H9 (cell line): ENCODE measurements around the gene HIP1R. TPM values are rescaled to one million over a fixed set of nuclear protein-coding genes. Genes with fewer than 3 reads are reported as not detected.

Experiments used
- DNase-seq: peaks from one replicate; pipeline ENCODE4 v3.0.0-alpha.2; 2017
- H2AFZ ChIP-seq: one replicate; pipeline ENCODE4 v1.6.1; 2013; ENCODE audit warnings: mild to moderate bottlenecking, low read length, control low read depth, moderate library complexity
- H2AK5ac ChIP-seq: 2 replicates; pipeline ENCODE4 v1.6.1; 2013; ENCODE audit warnings: low read length, control low read depth, mixed read lengths; ENCODE audit not compliant: insufficient read length
- H2BK120ac ChIP-seq: one replicate; pipeline ENCODE4 v1.6.1; 2013; ENCODE audit warnings: low read depth, mild to moderate bottlenecking, low read length, control low read depth, inconsistent platforms; ENCODE audit not compliant: poor library complexity, severe bottlenecking
- H2BK12ac ChIP-seq: 2 replicates; pipeline ENCODE4 v1.6.1; 2013; ENCODE audit warnings: low read length, control low read depth, mixed read lengths, low read depth; ENCODE audit not compliant: insufficient read length
- H2BK15ac ChIP-seq: 2 replicates; pipeline ENCODE4 v1.6.1; 2013; ENCODE audit warnings: low read depth, low read length, control low read depth
- H2BK20ac ChIP-seq: one replicate; pipeline ENCODE4 v1.6.1; 2013; ENCODE audit warnings: low read depth, mild to moderate bottlenecking, low read length, control low read depth, inconsistent platforms; ENCODE audit not compliant: poor library complexity, severe bottlenecking
- H2BK5ac ChIP-seq: 2 replicates; pipeline ENCODE4 v1.6.1; 2013; ENCODE audit warnings: low read length, control low read depth, mixed read lengths; ENCODE audit not compliant: insufficient read length
- H3K14ac ChIP-seq: 2 replicates; pipeline ENCODE4 v1.6.1; 2013; ENCODE audit warnings: low read length, control low read depth; ENCODE audit not compliant: insufficient read depth
- H3K18ac ChIP-seq: 2 replicates; pipeline ENCODE4 v1.6.1; 2013; ENCODE audit warnings: low read depth, mild to moderate bottlenecking, mixed read lengths, low read length, control low read depth; ENCODE audit not compliant: insufficient read length
- H3K23ac ChIP-seq: 2 replicates; pipeline ENCODE4 v1.6.1; 2013; ENCODE audit warnings: low read length, control low read depth, mixed read lengths, low read depth; ENCODE audit not compliant: insufficient read length
- H3K23me2 ChIP-seq: 2 replicates; pipeline ENCODE4 v1.6.1; 2013; ENCODE audit warnings: low read depth, mild to moderate bottlenecking, mixed read lengths, low read length, control low read depth; ENCODE audit not compliant: insufficient read length, poor library complexity, severe bottlenecking
- H3K27ac ChIP-seq: 2 replicates; pipeline ENCODE4 v1.5.1; 2013; ENCODE audit warnings: low read length, control low read depth, mixed read lengths, low read depth; ENCODE audit not compliant: insufficient read length
- H3K27me3 ChIP-seq: 2 replicates; pipeline ENCODE4 v1.6.1; 2013; ENCODE audit warnings: low read length, control low read depth, inconsistent platforms; ENCODE audit not compliant: insufficient read depth
- H3K4ac ChIP-seq: 2 replicates; pipeline ENCODE4 v1.6.1; 2013; ENCODE audit warnings: low read depth, mild to moderate bottlenecking, control low read depth, inconsistent platforms, low read length, moderate library complexity
- H3K4me1 ChIP-seq: 2 replicates; pipeline ENCODE4 v1.6.1; 2013; ENCODE audit warnings: low read length, control low read depth, inconsistent platforms; ENCODE audit not compliant: insufficient read depth
- H3K4me2 ChIP-seq: 2 replicates; pipeline ENCODE4 v1.6.1; 2013; ENCODE audit warnings: low read length, control low read depth, mixed read lengths; ENCODE audit not compliant: insufficient read length, insufficient read depth
- H3K56ac ChIP-seq: 2 replicates; pipeline ENCODE4 v1.6.1; 2013; ENCODE audit warnings: low read depth, mild to moderate bottlenecking, mixed read lengths, low read length, control low read depth; ENCODE audit not compliant: insufficient read length
- H3K79me1 ChIP-seq: 2 replicates; pipeline ENCODE4 v1.6.1; 2013; ENCODE audit warnings: low read depth, mild to moderate bottlenecking, moderate library complexity, low read length, control low read depth, inconsistent platforms; ENCODE audit not compliant: insufficient read depth, poor library complexity, severe bottlenecking
- H3K79me2 ChIP-seq: 2 replicates; pipeline ENCODE4 v1.6.1; 2013; ENCODE audit warnings: low read length, control low read depth, inconsistent platforms; ENCODE audit not compliant: insufficient read depth
- H3K9ac ChIP-seq: 2 replicates; pipeline ENCODE4 v1.6.1; 2013; ENCODE audit warnings: low read length, control low read depth, mixed read lengths; ENCODE audit not compliant: insufficient read length; ENCODE audit errors: extremely low read depth
- H3K9me3 ChIP-seq: one replicate; pipeline ENCODE4 v1.6.1; 2013; ENCODE audit warnings: low read depth, low read length, inconsistent platforms; ENCODE audit not compliant: control insufficient read depth
- H3T11ph ChIP-seq: one replicate; pipeline ENCODE4 v1.6.1; 2013; ENCODE audit warnings: mild to moderate bottlenecking, low read length, control low read depth, inconsistent platforms
- H4K20me1 ChIP-seq: one replicate; pipeline ENCODE4 v1.6.1; 2013; ENCODE audit not compliant: control insufficient read depth, insufficient read length, insufficient read depth
- H4K5ac ChIP-seq: 2 replicates; pipeline ENCODE4 v1.6.1; 2013; ENCODE audit warnings: low read depth, mild to moderate bottlenecking, mixed read lengths, low read length, control low read depth; ENCODE audit not compliant: insufficient read length
- H4K8ac ChIP-seq: replicated peaks from 2 replicates; pipeline ENCODE4 v1.6.1; 2013; ENCODE audit warnings: low read length, control low read depth, mixed read lengths, low read depth; ENCODE audit not compliant: insufficient read length
- H4K91ac ChIP-seq: 2 replicates; pipeline ENCODE4 v1.6.1; 2013; ENCODE audit warnings: low read depth, mild to moderate bottlenecking, moderate library complexity, mixed read lengths, low read length, control low read depth; ENCODE audit not compliant: insufficient read length
- H3K27ac Mint-ChIP-seq, 3 experiments: 2 replicates in 2 of 3; 3 replicates in 1 of 3; pipeline ENCODE4 v1.8.0; 2020 to 2021; ENCODE audit warnings: mixed read lengths in 3 of 3, mild to moderate bottlenecking in 1 of 3, moderate library complexity in 1 of 3
- H3K27me3 Mint-ChIP-seq: 2 replicates; pipeline ENCODE4 v1.8.0; 2021; ENCODE audit warnings: low read depth, mild to moderate bottlenecking, moderate library complexity, mixed read lengths
- H3K36me3 Mint-ChIP-seq, 3 experiments: 2 replicates in 2 of 3; 3 replicates in 1 of 3; pipeline ENCODE4 v1.8.0; 2020 to 2021; ENCODE audit warnings: low read depth in 3 of 3, mixed read lengths in 3 of 3; ENCODE audit not compliant: insufficient read depth in 1 of 3
- H3K4me1 Mint-ChIP-seq, 2 experiments: 2 replicates each; pipeline ENCODE4 v1.8.0; 2020; ENCODE audit warnings: mixed read lengths in 2 of 2
- H3K4me3 Mint-ChIP-seq, 2 experiments: 2 replicates in 1 of 2; 3 replicates in 1 of 2; pipeline ENCODE4 v1.8.0; 2020 to 2021; ENCODE audit warnings: mild to moderate bottlenecking in 2 of 2, mixed read lengths in 2 of 2, moderate library complexity in 1 of 2
- H3K9me3 Mint-ChIP-seq, 2 experiments: 2 replicates in 1 of 2; 3 replicates in 1 of 2; pipeline ENCODE4 v1.8.0; 2020; ENCODE audit warnings: mild to moderate bottlenecking in 2 of 2, mixed read lengths in 2 of 2, moderate library complexity in 1 of 2
- CTCF ChIP-seq: fragments of 200-600 bp; sonication (generic); conservative IDR thresholded peaks from 3 replicates; pipeline ENCODE4 v1.8.0; 2021; ENCODE audit warnings: antibody characterized with exemption, mild to moderate bottlenecking
- WGBS: extraction: QIAGEN DNeasy Blood & Tissue Kit; methylation state at CpG from one replicate; pipeline ENCODE4 v1.1.7; 2013; ENCODE audit warnings: missing lambda C conversion rate, low lambda C conversion rate, mixed read lengths; ENCODE audit not compliant: insufficient read length; ENCODE audit errors: extremely low coverage; 5-methylcytosine and 5-hydroxymethylcytosine counted together
- total RNA-seq: library from RNA; stranded (reverse); gene quantifications from 2 replicates; pipeline ENCODE4 v1.2.1, GENCODE V29; 2021

Gene HIP1R
- total RNA-seq, 1 experiment from 2014 or later: 17.4 TPM

GRCh38 chr12:122895704-122896636, 60.7 kb downstream of the HIP1R start, which contains the start of gene VPS37B:
TSS of gene VPS37B (minus strand) at chr12:122896124. CDS start at chr12:122896062, 62 bp downstream.
- H4K5ac ChIP-seq: no peak within 1 kb of the TSS
- H3K14ac ChIP-seq: peak within 1 kb of the TSS; percentile 97
- H3T11ph ChIP-seq: no peak within 1 kb of the TSS
- no peaks in the 10 kb centered on the region for H4K20me1 ChIP-seq
- H3K79me1 ChIP-seq: no peaks in the 10 kb centered on the region
- H4K8ac ChIP-seq: no peak within 1 kb of the TSS
- Mint-ChIP-seq H3K4me3 (peak within 1 kb of the TSS; percentile 73 to 91), H3K9me3 (peaks cover 0 to 6% of the 10 kb centered on the region in 2 experiments; a peak in 3 of 5 replicates), H3K27ac (peak within 1 kb of the TSS in 2 of 3 experiments; percentile 36 to 41; a peak in 2 of 7 replicates), H3K4me1 (peaks cover 41 to 43% of the 10 kb centered on the region in 2 experiments), H3K36me3 (peaks cover 0 to 5% (median 0%) of the 10 kb centered on the region in 3 experiments; a peak in 2 of 7 replicates), H3K27me3 (peaks cover 78% of the 10 kb centered on the region)
- H2BK120ac ChIP-seq: peak within 1 kb of the TSS; percentile 15
- peak within 1 kb of the TSS; percentile 0 for H2BK20ac ChIP-seq
- no peak within 1 kb of the TSS for H4K91ac ChIP-seq
- peak within 1 kb of the TSS; percentile 81 for H3K4me2 ChIP-seq
- H2AFZ ChIP-seq: no peak within 1 kb of the TSS
- 0 out of 2 replicates have a peak, but pooled peaks cover 3% of the 10 kb centered on the region for H3K4me1 ChIP-seq
- H3K27me3 ChIP-seq: peaks cover 7% of the 10 kb centered on the region; the same call in 1 of the 2 replicates
- no peak within 1 kb of the TSS for H2BK12ac ChIP-seq
- H3K18ac ChIP-seq: peak within 1 kb of the TSS; percentile 90
- TF ChIP-seq CTCF: no peak
- peak; percentile 78 for DNase-seq
- no peak within 1 kb of the TSS for H3K27ac ChIP-seq
- H2AK5ac ChIP-seq: no peak within 1 kb of the TSS
- H3K4ac ChIP-seq: no peak within 1 kb of the TSS; the same call in 1 of the 2 replicates
- no peak within 1 kb of the TSS for H3K56ac ChIP-seq
- H3K9ac ChIP-seq: peak within 1 kb of the TSS; percentile 80
- no CpG with 5 or more reads among the region's 81 CpGs for WGBS
- H3K79me2 ChIP-seq: no peaks in the 10 kb centered on the region
- no peaks in the 10 kb centered on the region for H3K9me3 ChIP-seq
- peaks cover 7% of the 10 kb centered on the region for H3K23me2 ChIP-seq
- H2BK5ac ChIP-seq: no peak within 1 kb of the TSS
- no peak within 1 kb of the TSS for H3K23ac ChIP-seq
- no peak within 1 kb of the TSS for H2BK15ac ChIP-seq
